Transverse colon (tissue), 4 donors: ENCODE results near the gene ULK4.

ENCODE experiments used
- CTCF ChIP-seq, 5 experiments: fragments of 200-600 bp in 3 of 5; fragments of 450-650 bp in 2 of 5; sonication (generic) in 3 of 5; IDR thresholded peaks; 1 replicate in 2 of 5; 2 replicates in 3 of 5; pipeline ENCODE4 v1.5.1; 2016 to 2017; ENCODE audit warnings: antibody characterized with exemption in 5 of 5, inconsistent platforms in 3 of 5, mild to moderate bottlenecking in 2 of 5, moderate library complexity in 1 of 5
- EP300 ChIP-seq: sonication (generic); formaldehyde crosslinking; IDR thresholded peaks from one replicate; pipeline ENCODE4 v1.6.1; 2017; ENCODE audit warnings: antibody characterized with exemption, low read depth
- POLR2A ChIP-seq: fragments of 450-650 bp; IDR thresholded peaks from one replicate; pipeline ENCODE4 v1.6.1; 2016; ENCODE audit warnings: antibody characterized with exemption, mild to moderate bottlenecking, moderate library complexity
- POLR2AphosphoS5 ChIP-seq, 3 donors: sonication (generic); formaldehyde crosslinking; IDR thresholded peaks; one replicate each; pipeline ENCODE4 v1.6.1; 2016; ENCODE audit warnings: antibody characterized with exemption in 3 of 3

- TF ChIP-seq CTCF (IDR thresholded peaks at IDR 0.05), result no peak
- TF ChIP-seq EP300, result no peak
- no peak for TF ChIP-seq POLR2A
- TF ChIP-seq POLR2AphosphoS5 (IDR thresholded peaks at IDR 0.05), result no peak
Measured at GRCh38 chr3:41434781-41435180, 527.1 kb downstream of the ULK4 start.
